Esophagus squamous epithelium (tissue), 5 donors: Measurements from ENCODE around the gene PLXNC1. TPM values are rescaled to one million over a fixed set of nuclear protein-coding genes. Genes with fewer than 3 reads are reported as not detected.

ENCODE experiments used
- DNase-seq: peaks from one replicate; lab custom pipeline; 2025; lab: John Stamatoyannopoulos, UW
- H3K27ac ChIP-seq, 4 donors: fragments of 200-600 bp; sonication (generic); one replicate each; pipeline ENCODE4 v1.5.1; 2016 to 2019; ENCODE audit warnings: mild to moderate bottlenecking in 1 of 4
- H3K27me3 ChIP-seq, 4 donors: fragments of 200-600 bp; sonication (generic); 1 replicate in 3 of 4; 2 replicates in 1 of 4; pipeline versions ENCODE4 v1.5.1 to v1.6.0; 2017 to 2021; ENCODE audit warnings: antibody characterized with exemption in 1 of 4
- H3K36me3 ChIP-seq, 3 donors: fragments of 200-600 bp; sonication (generic); one replicate each; pipeline ENCODE4 v1.5.1; 2016 to 2019
- H3K4me1 ChIP-seq, 3 donors: fragments of 200-600 bp; sonication (generic); one replicate each; pipeline ENCODE4 v1.5.1; 2017 to 2019
- H3K4me3 ChIP-seq, 4 donors: fragments of 200-600 bp; sonication (generic); 1 replicate in 3 of 4; 2 replicates in 1 of 4; pipeline ENCODE4 v1.5.1; 2016 to 2019; ENCODE audit warnings: mild to moderate bottlenecking in 2 of 4, moderate library complexity in 1 of 4
- H3K9me3 ChIP-seq, 3 donors: fragments of 200-600 bp; sonication (generic); one replicate each; pipeline ENCODE4 v1.5.1; 2016 to 2019
- POLR2A ChIP-seq, 4 donors: fragments of 450-650 bp; IDR thresholded peaks; one replicate each; pipeline ENCODE4 v1.6.1; 2017; ENCODE audit warnings: antibody characterized with exemption in 4 of 4, mild to moderate bottlenecking in 4 of 4, moderate library complexity in 3 of 4
- WGBS, 2 donors: methylation state at CpG; one replicate each; pipeline ENCODE4 v1.1.5; 2018; 5-methylcytosine and 5-hydroxymethylcytosine counted together
- intact Hi-C: fragments of 100-400 bp; cut with DNase I; formaldehyde crosslinking; loops from one replicate; pipeline ENCODE4 v1.15.0; 2022
- total RNA-seq, 4 donors: library from RNA; depleted of rRNA; stranded (reverse); fragments of >200 nt; gene quantifications; one replicate each; pipeline ENCODE4 v1.1.0, GENCODE V29; 2016
- TF ChIP-seq, protein P1 (sequence below), 6 experiments: fragments of 450-650 bp in 4 of 6; fragments of 200-600 bp in 2 of 6; sonication (generic) in 2 of 6; IDR thresholded peaks; one replicate each; pipeline ENCODE4 v1.5.1; 2016 to 2019; ENCODE audit warnings: antibody characterized with exemption in 6 of 6, mild to moderate bottlenecking in 4 of 6, moderate library complexity in 4 of 6
- donor health status: DM: yes; HTN: yes; CAD: no.

PLXNC1 gene
- total RNA-seq, 4 donors from 2014 or later, result 1.0 to 6.7 (median 2.6) TPM

DNA sequence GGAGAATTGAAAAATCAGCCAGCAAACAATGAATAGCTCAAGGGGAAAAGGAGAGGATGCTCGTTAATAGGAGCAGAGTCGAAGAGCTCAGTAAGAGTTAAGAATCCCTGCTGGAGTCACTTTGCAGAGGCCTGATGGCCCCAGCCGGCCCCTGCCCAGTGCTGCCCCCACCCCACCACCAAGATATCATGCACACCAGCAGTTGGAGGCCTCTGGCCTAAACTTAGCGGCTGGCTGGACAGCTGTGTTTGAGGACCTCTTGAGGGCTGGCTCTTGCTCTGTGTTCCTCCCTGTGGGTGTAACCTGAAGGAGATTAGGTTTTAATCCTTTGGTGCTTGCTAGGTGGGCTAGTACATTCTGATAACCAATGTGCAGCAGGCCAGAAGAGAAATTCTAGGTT is 142.0 kb downstream of the PLXNC1 start:
- TF ChIP-seq, protein P1, sequence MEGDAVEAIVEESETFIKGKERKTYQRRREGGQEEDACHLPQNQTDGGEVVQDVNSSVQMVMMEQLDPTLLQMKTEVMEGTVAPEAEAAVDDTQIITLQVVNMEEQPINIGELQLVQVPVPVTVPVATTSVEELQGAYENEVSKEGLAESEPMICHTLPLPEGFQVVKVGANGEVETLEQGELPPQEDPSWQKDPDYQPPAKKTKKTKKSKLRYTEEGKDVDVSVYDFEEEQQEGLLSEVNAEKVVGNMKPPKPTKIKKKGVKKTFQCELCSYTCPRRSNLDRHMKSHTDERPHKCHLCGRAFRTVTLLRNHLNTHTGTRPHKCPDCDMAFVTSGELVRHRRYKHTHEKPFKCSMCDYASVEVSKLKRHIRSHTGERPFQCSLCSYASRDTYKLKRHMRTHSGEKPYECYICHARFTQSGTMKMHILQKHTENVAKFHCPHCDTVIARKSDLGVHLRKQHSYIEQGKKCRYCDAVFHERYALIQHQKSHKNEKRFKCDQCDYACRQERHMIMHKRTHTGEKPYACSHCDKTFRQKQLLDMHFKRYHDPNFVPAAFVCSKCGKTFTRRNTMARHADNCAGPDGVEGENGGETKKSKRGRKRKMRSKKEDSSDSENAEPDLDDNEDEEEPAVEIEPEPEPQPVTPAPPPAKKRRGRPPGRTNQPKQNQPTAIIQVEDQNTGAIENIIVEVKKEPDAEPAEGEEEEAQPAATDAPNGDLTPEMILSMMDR (IDR thresholded peaks at IDR 0.05), result no peak
- no peak for TF ChIP-seq POLR2A (IDR thresholded peaks at IDR 0.05)
- intact Hi-C loops, result no loop called here
- H3K4me3 ChIP-seq, result no peak overlapping the region
- peak overlapping the region in 2 of 4 donors; percentile 63 to 75 for H3K27ac ChIP-seq
- H3K27me3 ChIP-seq, result no peaks in the 10 kb centered on the region
- no peak for DNase-seq
- peaks cover 0 to 18% (median 8%) of the 10 kb centered on the region in 3 donors for H3K4me1 ChIP-seq
- no peaks in the 10 kb centered on the region for H3K36me3 ChIP-seq
- H3K9me3 ChIP-seq, result no peaks in the 10 kb centered on the region
- 51 to 62% methylated on average over 4 of the region's 4 CpGs for WGBS, 2 donors

DNA sequence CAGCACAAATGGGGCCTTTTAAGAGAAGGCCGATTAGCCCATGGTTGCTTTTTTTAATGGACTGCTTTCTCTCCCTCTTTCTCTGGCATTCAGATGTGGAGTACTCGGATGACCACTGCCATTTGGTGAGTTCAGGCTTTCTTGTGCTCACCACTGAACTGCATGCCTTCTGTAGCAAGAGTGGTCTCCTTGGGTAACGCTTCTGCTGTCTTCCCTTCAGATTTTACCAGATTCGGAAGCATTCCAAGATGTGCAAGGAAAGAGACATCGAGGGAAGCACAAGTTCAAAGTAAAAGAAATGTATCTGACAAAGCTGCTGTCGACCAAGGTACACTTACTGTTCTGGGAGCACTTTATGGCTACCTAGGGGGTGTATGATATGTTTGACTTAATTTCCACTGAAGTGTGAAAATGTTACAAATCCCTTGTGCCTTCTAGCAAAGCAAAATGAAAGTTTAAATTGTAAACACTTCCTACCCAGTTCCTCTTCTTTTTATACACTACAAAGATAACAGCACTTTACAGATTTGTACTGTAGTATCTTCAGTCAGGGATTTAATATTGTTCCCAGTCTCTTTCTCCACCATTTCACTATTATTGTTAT is 148.8 kb downstream of the PLXNC1 start:
- 91 to 95% methylated on average over 5 to 6 of the region's 6 CpGs for WGBS, 2 donors
- H3K27ac ChIP-seq, result no peak overlapping the region

DNA sequence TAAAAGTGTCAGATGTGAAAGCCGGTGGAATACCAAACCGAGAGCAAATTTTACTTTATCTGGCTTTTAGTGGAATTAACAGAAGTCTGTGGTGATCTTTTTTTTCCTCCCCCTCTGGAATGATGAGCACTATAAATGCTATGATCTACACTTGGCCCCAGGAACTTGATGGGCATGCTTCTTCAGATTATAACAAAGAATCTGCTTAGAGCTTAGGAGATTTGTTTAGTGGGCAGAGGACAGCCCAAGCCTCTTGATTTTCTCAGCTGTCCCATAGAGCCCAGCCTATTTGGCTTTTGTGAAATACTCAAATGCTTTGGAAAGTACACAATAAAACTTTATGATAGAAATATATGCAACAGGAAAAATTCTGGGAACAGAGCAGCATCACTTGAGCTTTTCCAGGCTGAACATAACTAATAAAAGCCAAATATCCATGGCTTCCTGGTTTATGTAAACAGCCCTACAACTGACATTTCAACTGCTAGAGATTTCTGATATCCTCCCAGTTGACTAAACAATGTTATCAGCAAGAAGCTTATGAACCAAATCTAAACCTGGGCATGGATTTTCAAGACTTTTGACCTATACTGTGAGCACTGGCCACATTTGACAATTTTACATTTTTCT is 149.6 kb downstream of the PLXNC1 start:
- intact Hi-C loops, result no loop called here
- no peaks in the 10 kb centered on the region for H3K9me3 ChIP-seq
- H3K27ac ChIP-seq, result no peak overlapping the region
- no peak overlapping the region for H3K4me3 ChIP-seq
- peaks cover 0 to 28% (median 0%) of the 10 kb centered on the region in 3 donors for H3K36me3 ChIP-seq
- H3K4me1 ChIP-seq, result no peaks in the 10 kb centered on the region
- DNase-seq, result no peak
- 93 to 96% methylated on average over 2 of the region's 2 CpGs for WGBS, 2 donors
- no peaks in the 10 kb centered on the region for H3K27me3 ChIP-seq
- TF ChIP-seq, protein P1 (IDR thresholded peaks at IDR 0.05), result no peak
- no peak for TF ChIP-seq POLR2A (IDR thresholded peaks at IDR 0.05)

More for the DNA sequence above, 148.8 kb downstream of the PLXNC1 start:
- no peak overlapping the region for H3K4me3 ChIP-seq
- no peaks in the 10 kb centered on the region for H3K9me3 ChIP-seq
- no peak for DNase-seq
- peaks cover 0 to 28% (median 0%) of the 10 kb centered on the region in 3 donors for H3K36me3 ChIP-seq
- intact Hi-C loops, result no loop called here
- H3K4me1 ChIP-seq, result no peaks in the 10 kb centered on the region
- H3K27me3 ChIP-seq, result no peaks in the 10 kb centered on the region
- TF ChIP-seq, protein P1 (IDR thresholded peaks at IDR 0.05), result no peak
- no peak for TF ChIP-seq POLR2A (IDR thresholded peaks at IDR 0.05)

DNA sequence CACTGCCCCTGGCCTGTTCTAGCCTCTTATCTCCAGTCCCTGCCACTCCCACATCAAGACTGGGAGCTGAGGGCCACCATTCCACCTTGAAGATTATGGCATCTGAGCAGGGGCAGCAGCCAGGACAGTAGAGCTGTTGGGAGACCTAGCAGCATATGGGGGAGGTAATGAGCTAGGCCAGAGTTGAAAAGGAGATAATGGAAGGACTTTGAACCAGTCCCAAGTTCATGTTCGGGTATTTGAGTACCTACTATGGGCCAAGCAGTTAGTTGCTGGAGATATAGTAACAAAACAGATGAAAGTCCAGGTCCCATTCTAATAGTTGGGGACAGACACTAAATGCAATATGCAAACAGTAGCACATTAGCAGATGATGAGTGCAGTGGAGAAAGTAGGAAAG is 151.5 kb downstream of the PLXNC1 start:
- TF ChIP-seq, protein P1 (IDR thresholded peaks at IDR 0.05), result no peak
- TF ChIP-seq POLR2A (IDR thresholded peaks at IDR 0.05), result no peak
- H3K4me3 ChIP-seq, result no peak overlapping the region
- no peaks in the 10 kb centered on the region for H3K4me1 ChIP-seq
- 62 to 94% methylated on average over 1 of the region's 1 CpG for WGBS, 2 donors
- H3K36me3 ChIP-seq, result peaks cover 0 to 40% (median 0%) of the 10 kb centered on the region in 3 donors
- DNase-seq, result no peak
- H3K9me3 ChIP-seq, result no peaks in the 10 kb centered on the region
- intact Hi-C loops, result no loop called here
- no peaks in the 10 kb centered on the region for H3K27me3 ChIP-seq
- no peak overlapping the region for H3K27ac ChIP-seq

DNA sequence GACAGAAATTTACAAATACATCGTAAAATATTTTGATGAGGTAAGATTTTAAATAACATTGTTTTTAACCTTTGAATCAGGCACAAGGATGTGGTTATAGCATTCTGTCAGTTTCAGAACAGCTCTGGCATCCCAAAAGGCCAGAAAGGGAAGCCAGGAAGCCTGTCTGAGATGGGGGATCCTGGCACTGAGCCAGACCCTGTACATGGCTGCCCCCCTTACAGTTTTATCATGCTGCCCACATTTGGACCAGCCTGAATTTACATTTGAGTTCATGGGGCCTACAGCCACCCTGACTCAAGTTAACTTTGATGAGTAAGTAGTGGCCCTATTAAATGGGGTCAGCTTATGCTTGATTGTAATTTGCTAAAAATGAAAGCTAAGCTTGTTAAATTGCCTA is 155.6 kb downstream of the PLXNC1 start:
- H3K27ac ChIP-seq, result no peak overlapping the region

More for the DNA sequence above, 155.6 kb downstream of the PLXNC1 start:
- H3K36me3 ChIP-seq, result peaks cover 0 to 78% (median 0%) of the 10 kb centered on the region in 3 donors
- H3K27me3 ChIP-seq, result no peaks in the 10 kb centered on the region
- H3K9me3 ChIP-seq, result no peaks in the 10 kb centered on the region
- 78 to 81% methylated on average over 1 of the region's 1 CpG for WGBS, 2 donors
- intact Hi-C loops, result no loop called here
- no peaks in the 10 kb centered on the region for H3K4me1 ChIP-seq
- DNase-seq, result no peak
- TF ChIP-seq, protein P1 (IDR thresholded peaks at IDR 0.05), result no peak
- TF ChIP-seq POLR2A (IDR thresholded peaks at IDR 0.05), result no peak
- no peak overlapping the region for H3K4me3 ChIP-seq
